Activated T-helper 1 cell treated with Interleukin-2 at 50 U/mL for 16 hours (primary cell): ENCODE measurements around the gene MEGF9.

Experiments
- DNase-seq: peaks from one replicate; pipeline ENCODE4 v3.0.0-alpha.2; 2020; ENCODE audit warnings: low read depth

MEGF9 gene

GRCh38 chr9:120702075-120702474, 12.2 kb downstream of the MEGF9 start:
- no peak for DNase-seq

- DNase-seq, result no peak
These were observed 13.0 kb downstream of the MEGF9 start for GRCh38 chr9:120701248-120701647.

GRCh38 chr9:120698766-120699165, 15.5 kb downstream of the MEGF9 start:
- no peak for DNase-seq

- no peak for DNase-seq
These were observed 16.8 kb downstream of the MEGF9 start for GRCh38 chr9:120697448-120697847.

- DNase-seq, result no peak
These were observed 17.6 kb downstream of the MEGF9 start for GRCh38 chr9:120696551-120697230.

- DNase-seq, result no peak
These were observed 19.7 kb downstream of the MEGF9 start for GRCh38 chr9:120694559-120694958.

- no peak for DNase-seq
These were observed 20.6 kb downstream of the MEGF9 start for GRCh38 chr9:120693700-120694008.

- no peak for DNase-seq
These were observed 21.2 kb downstream of the MEGF9 start for GRCh38 chr9:120692901-120693699.

GRCh38 chr9:120690372-120690771, 23.9 kb downstream of the MEGF9 start:
- no peak for DNase-seq

GRCh38 chr9:120689860-120690259, 24.4 kb downstream of the MEGF9 start:
- no peak for DNase-seq

- no peak for DNase-seq
These were observed 25.5 kb downstream of the MEGF9 start for GRCh38 chr9:120688758-120689157.

GRCh38 chr9:120683150-120683549, 31.1 kb downstream of the MEGF9 start:
- DNase-seq, result no peak

- DNase-seq, result no peak
These were observed 33.1 kb downstream of the MEGF9 start for GRCh38 chr9:120681121-120681520.

GRCh38 chr9:120680579-120680978, 33.7 kb downstream of the MEGF9 start:
- no peak for DNase-seq

GRCh38 chr9:120680161-120680560, 34.1 kb downstream of the MEGF9 start:
- DNase-seq, result no peak

- DNase-seq, result no peak
These were observed 36.3 kb downstream of the MEGF9 start for GRCh38 chr9:120677965-120678364.

GRCh38 chr9:120676767-120677402, 37.4 kb downstream of the MEGF9 start:
- no peak for DNase-seq

GRCh38 chr9:120668399-120668798, 45.9 kb downstream of the MEGF9 start:
- no peak for DNase-seq

GRCh38 chr9:120663950-120664349, 50.3 kb downstream of the MEGF9 start:
- DNase-seq, result no peak

- DNase-seq, result no peak
These were observed 50.9 kb downstream of the MEGF9 start for GRCh38 chr9:120663380-120663779.

- no peak for DNase-seq
These were observed 51.8 kb downstream of the MEGF9 start for GRCh38 chr9:120662513-120662912.

GRCh38 chr9:120659676-120660075, 54.6 kb downstream of the MEGF9 start:
- no peak for DNase-seq

GRCh38 chr9:120659209-120659608, 55.1 kb downstream of the MEGF9 start:
- no peak for DNase-seq
